Mesenchymal stem cell (in vitro differentiated cells and primary cell): ENCODE measurements around the gene TMEM132A.

Experiments
- DNase-seq: peaks from one replicate; pipeline ENCODE4 v3.0.0-alpha.2; 2013
- H2AFZ ChIP-seq: one replicate; pipeline ENCODE4 v1.6.1; 2013; ENCODE audit warnings: low read depth, mild to moderate bottlenecking, control low read depth, inconsistent platforms, low read length, moderate library complexity
- H2AK5ac ChIP-seq: 2 replicates; pipeline ENCODE4 v1.6.1; 2013; ENCODE audit warnings: low read length, moderate library complexity, mild to moderate bottlenecking, inconsistent platforms; ENCODE audit not compliant: severe bottlenecking
- H2BK120ac ChIP-seq: one replicate; pipeline ENCODE4 v1.6.1; 2013; ENCODE audit warnings: low read depth, mild to moderate bottlenecking, inconsistent platforms, low read length, moderate library complexity
- H2BK12ac ChIP-seq, 2 experiments: one replicate each; pipeline ENCODE4 v1.6.1; 2013; ENCODE audit warnings: inconsistent platforms in 2 of 2, low read length in 2 of 2, mild to moderate bottlenecking in 2 of 2, moderate library complexity in 2 of 2, control low read depth in 1 of 2
- H2BK15ac ChIP-seq: one replicate; pipeline ENCODE4 v1.6.1; 2013; ENCODE audit warnings: mild to moderate bottlenecking, low read depth, inconsistent platforms; ENCODE audit not compliant: poor library complexity, severe bottlenecking
- H2BK5ac ChIP-seq: 2 replicates; pipeline ENCODE4 v1.6.1; 2013; ENCODE audit warnings: low read depth, mild to moderate bottlenecking, low read length, control low read depth, inconsistent platforms; ENCODE audit not compliant: poor library complexity, severe bottlenecking
- H3K14ac ChIP-seq, 2 experiments: one replicate each; pipeline ENCODE4 v1.6.1; 2013; ENCODE audit warnings: inconsistent platforms in 2 of 2, low read length in 2 of 2, control low read depth in 1 of 2, mild to moderate bottlenecking in 1 of 2, moderate library complexity in 1 of 2
- H3K18ac ChIP-seq, 2 experiments: one replicate each; pipeline ENCODE4 v1.6.1; 2013; ENCODE audit warnings: inconsistent platforms in 2 of 2, low read length in 2 of 2, control low read depth in 1 of 2, low read depth in 1 of 2, mild to moderate bottlenecking in 1 of 2
- H3K23ac ChIP-seq, 2 experiments: one replicate each; pipeline ENCODE4 v1.6.1; 2013; ENCODE audit warnings: inconsistent platforms in 2 of 2, low read length in 2 of 2, mild to moderate bottlenecking in 2 of 2, moderate library complexity in 2 of 2, control low read depth in 1 of 2
- H3K27ac ChIP-seq: 2 replicates; pipeline ENCODE4 v1.5.1; 2013; ENCODE audit warnings: mild to moderate bottlenecking, moderate library complexity, low read length, control low read depth, inconsistent platforms; ENCODE audit not compliant: poor library complexity, severe bottlenecking
- H3K27me3 ChIP-seq, 2 experiments: 2 replicates each; pipeline versions ENCODE4 v1.6.1 to v1.7.0; 2013; ENCODE audit warnings: low read length in 2 of 2, mild to moderate bottlenecking in 2 of 2, moderate library complexity in 2 of 2, control low read depth in 1 of 2, inconsistent platforms in 1 of 2; ENCODE audit not compliant: control insufficient read depth in 1 of 2, insufficient read depth in 1 of 2
- H3K36me3 ChIP-seq, 2 experiments: 2 replicates each; pipeline versions ENCODE4 v1.6.1 to v1.7.0; 2013; ENCODE audit warnings: low read length in 2 of 2, control low read depth in 1 of 2, inconsistent platforms in 1 of 2, low read depth in 1 of 2, mild to moderate bottlenecking in 1 of 2; ENCODE audit not compliant: insufficient read depth in 2 of 2, control insufficient read depth in 1 of 2
- H3K4ac ChIP-seq, 2 experiments: one replicate each; pipeline ENCODE4 v1.6.1; 2013; ENCODE audit warnings: inconsistent platforms in 2 of 2, low read length in 2 of 2, mild to moderate bottlenecking in 2 of 2, moderate library complexity in 2 of 2, control low read depth in 1 of 2, low read depth in 1 of 2
- H3K4me1 ChIP-seq: 2 replicates; pipeline ENCODE4 v1.6.1; 2013; ENCODE audit warnings: low read depth, low read length, control low read depth; ENCODE audit not compliant: control insufficient read depth, insufficient read depth
- H3K4me2 ChIP-seq: 2 replicates; pipeline ENCODE4 v1.6.1; 2013; ENCODE audit warnings: low read length, mild to moderate bottlenecking, inconsistent platforms; ENCODE audit not compliant: poor library complexity, severe bottlenecking
- H3K4me3 ChIP-seq, 2 experiments: 2 replicates each; pipeline versions ENCODE4 v1.5.1 to v1.7.0; 2013; ENCODE audit warnings: low read length in 2 of 2, mild to moderate bottlenecking in 2 of 2, control low read depth in 1 of 2, low read depth in 1 of 2; ENCODE audit not compliant: insufficient read depth in 1 of 2
- H3K79me1 ChIP-seq: replicated peaks from 2 replicates; pipeline ENCODE4 v1.6.1; 2013; ENCODE audit warnings: mild to moderate bottlenecking, control low read depth, low read length, inconsistent platforms; ENCODE audit not compliant: poor library complexity, severe bottlenecking
- H3K9ac ChIP-seq: 2 replicates; pipeline ENCODE4 v1.7.0; 2013; ENCODE audit warnings: mild to moderate bottlenecking, low read length, moderate library complexity
- H3K9me3 ChIP-seq: 2 replicates; pipeline ENCODE4 v1.7.0; 2013; ENCODE audit warnings: mild to moderate bottlenecking, low read length; ENCODE audit not compliant: control insufficient read depth
- H4K8ac ChIP-seq: one replicate; pipeline ENCODE4 v1.6.1; 2013; ENCODE audit warnings: inconsistent platforms, mild to moderate bottlenecking, low read length, moderate library complexity
- H4K91ac ChIP-seq: one replicate; pipeline ENCODE4 v1.6.1; 2013; ENCODE audit warnings: mild to moderate bottlenecking, low read length, inconsistent platforms
- WGBS: methylation state at CpG from one replicate; pipeline ENCODE4 v1.1.7; 2013; ENCODE audit warnings: mixed read lengths; 5-methylcytosine and 5-hydroxymethylcytosine counted together

TMEM132A gene

GRCh38 chr11:60952742-60953170 is 28.5 kb downstream of the TMEM132A start:
- Histone ChIP-seq H3K79me1 (peaks cover 6% of the 10 kb centered on the region), H3K4me2 (no peak overlapping the region), H3K9ac (peak overlapping the region; percentile 88), H3K36me3 (no peaks in the 10 kb centered on the region), H3K18ac (peak overlapping the region; percentile 37 to 40), H2BK120ac (no peak overlapping the region), H4K91ac (peak overlapping the region; percentile 31), H3K4me3 (peak overlapping the region in 1 of 2 experiments; percentile 78), H3K4me1 (peaks cover 23% of the 10 kb centered on the region), H3K4ac (peak overlapping the region in 1 of 2 experiments; percentile 22), H2AFZ (peak overlapping the region; percentile 65), H2BK5ac (no peak overlapping the region), H3K9me3 (no peaks in the 10 kb centered on the region), H3K27ac (no peak overlapping the region), H3K27me3 (peaks cover 0 to 3% of the 10 kb centered on the region in 2 experiments), H2BK12ac (no peak overlapping the region), H2AK5ac (no peak overlapping the region), H4K8ac (peak overlapping the region; percentile 81), H3K23ac (no peak overlapping the region), H2BK15ac (no peak overlapping the region), H3K14ac (no peak overlapping the region)
- WGBS = 50% methylated on average over 3 of the region's 3 CpGs
- no peak for DNase-seq

DNA sequence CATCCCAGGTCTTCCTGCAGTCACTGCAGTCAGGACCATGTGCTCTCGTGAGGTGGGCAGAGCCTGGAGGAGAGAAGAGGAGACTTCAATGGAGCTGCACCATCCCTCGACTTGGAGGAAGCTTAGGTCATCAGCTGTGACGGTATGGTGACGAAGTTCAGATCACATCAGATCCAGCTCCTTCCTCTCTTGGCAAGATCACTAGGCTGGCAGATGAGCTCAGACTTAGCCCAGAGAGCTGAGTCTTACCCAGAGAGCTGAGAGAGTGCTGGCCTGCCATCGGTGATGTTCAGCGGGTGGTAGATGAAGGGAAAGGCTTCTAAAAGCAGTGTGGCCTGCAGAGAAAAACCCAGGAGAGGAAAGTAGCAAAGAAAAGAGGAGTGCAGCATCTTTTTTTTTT is 29.5 kb downstream of the TMEM132A start:
- Histone ChIP-seq H2BK12ac (no peak overlapping the region), H3K9me3 (no peaks in the 10 kb centered on the region), H3K79me1 (peaks cover 4% of the 10 kb centered on the region), H3K4ac (no peak overlapping the region), H3K9ac (no peak overlapping the region), H4K8ac (peak overlapping the region; percentile 12), H3K4me1 (peaks cover 19% of the 10 kb centered on the region), H3K4me2 (no peak overlapping the region), H2AK5ac (no peak overlapping the region), H2BK15ac (no peak overlapping the region), H4K91ac (no peak overlapping the region), H3K14ac (no peak overlapping the region), H3K23ac (no peak overlapping the region), H3K18ac (no peak overlapping the region), H2BK5ac (no peak overlapping the region), H3K27me3 (peaks cover 0 to 3% of the 10 kb centered on the region in 2 experiments), H3K27ac (no peak overlapping the region), H2BK120ac (no peak overlapping the region), H3K4me3 (no peak overlapping the region), H2AFZ (no peak overlapping the region), H3K36me3 (no peaks in the 10 kb centered on the region)
- DNase-seq = peak; percentile 8
- WGBS = 65% methylated on average over 6 of the region's 6 CpGs

DNA sequence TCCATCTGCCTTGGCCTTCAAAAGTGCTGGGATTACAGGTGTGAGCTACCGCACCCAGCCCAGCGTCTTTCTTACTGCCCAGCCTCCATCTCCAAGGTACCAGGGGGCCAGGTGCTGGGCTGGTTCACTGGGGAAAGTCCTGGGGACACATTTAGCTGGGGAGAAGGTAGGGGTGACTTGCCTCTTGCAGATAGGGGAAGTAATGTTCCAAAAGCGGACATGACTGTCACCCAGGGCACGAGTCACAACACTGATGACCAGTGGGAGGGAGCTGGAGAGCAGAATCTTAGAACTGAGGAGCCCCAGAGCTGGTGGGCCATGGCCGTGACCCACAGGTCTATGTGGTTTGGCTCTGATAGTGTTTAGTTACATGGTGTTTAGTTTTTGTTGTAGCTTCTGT is 30.2 kb downstream of the TMEM132A start:
- Histone ChIP-seq H3K23ac (no peak overlapping the region), H3K79me1 (peaks cover 4% of the 10 kb centered on the region), H3K18ac (no peak overlapping the region), H2BK15ac (no peak overlapping the region), H3K4me3 (no peak overlapping the region), H2BK5ac (no peak overlapping the region), H4K8ac (no peak overlapping the region), H3K9ac (no peak overlapping the region), H2AK5ac (no peak overlapping the region), H2BK12ac (no peak overlapping the region), H2AFZ (no peak overlapping the region), H3K14ac (no peak overlapping the region), H3K4ac (no peak overlapping the region), H3K27me3 (peaks cover 0 to 3% of the 10 kb centered on the region in 2 experiments), H3K36me3 (no peaks in the 10 kb centered on the region), H3K27ac (no peak overlapping the region), H3K4me2 (no peak overlapping the region), H4K91ac (no peak overlapping the region), H3K4me1 (peaks cover 19% of the 10 kb centered on the region), H3K9me3 (no peaks in the 10 kb centered on the region), H2BK120ac (no peak overlapping the region)
- 82% methylated on average over 4 of the region's 5 CpGs for WGBS
- DNase-seq = no peak

- Histone ChIP-seq H3K4ac (no peak overlapping the region), H2BK12ac (no peak overlapping the region), H2BK15ac (no peak overlapping the region), H3K23ac (no peak overlapping the region), H2AK5ac (no peak overlapping the region), H3K27ac (no peak overlapping the region), H3K4me1 (peaks cover 19% of the 10 kb centered on the region), H2BK120ac (no peak overlapping the region), H3K36me3 (no peaks in the 10 kb centered on the region), H4K8ac (no peak overlapping the region), H3K18ac (no peak overlapping the region), H3K4me2 (no peak overlapping the region), H3K4me3 (no peak overlapping the region), H2AFZ (no peak overlapping the region), H3K9ac (no peak overlapping the region), H3K9me3 (no peaks in the 10 kb centered on the region), H3K14ac (no peak overlapping the region), H3K79me1 (peaks cover 4% of the 10 kb centered on the region), H4K91ac (no peak overlapping the region), H3K27me3 (peaks cover 0 to 5% of the 10 kb centered on the region in 2 experiments), H2BK5ac (no peak overlapping the region)
- no peak for DNase-seq
- WGBS = 61% methylated on average over 4 of the region's 5 CpGs
Observed at GRCh38 chr11:60955571-60955970, 31.3 kb downstream of the TMEM132A start.
